Stimulated activated CD8-positive, alpha-beta memory T cell treated with anti-CD3 and anti-CD28 coated beads, Interleukin-7, amount 100 ng/mL, for 24 hours (primary cell): ENCODE measurements around the gene ENO2.
A peak's percentile ranks its signal among the peaks of the same experiment; 100 is the strongest.

ENCODE experiments used
- DNase-seq: peaks from one replicate; pipeline ENCODE4 v3.0.0-alpha.2; 2020; ENCODE audit warnings: low read depth

The ENO2 gene

DNA sequence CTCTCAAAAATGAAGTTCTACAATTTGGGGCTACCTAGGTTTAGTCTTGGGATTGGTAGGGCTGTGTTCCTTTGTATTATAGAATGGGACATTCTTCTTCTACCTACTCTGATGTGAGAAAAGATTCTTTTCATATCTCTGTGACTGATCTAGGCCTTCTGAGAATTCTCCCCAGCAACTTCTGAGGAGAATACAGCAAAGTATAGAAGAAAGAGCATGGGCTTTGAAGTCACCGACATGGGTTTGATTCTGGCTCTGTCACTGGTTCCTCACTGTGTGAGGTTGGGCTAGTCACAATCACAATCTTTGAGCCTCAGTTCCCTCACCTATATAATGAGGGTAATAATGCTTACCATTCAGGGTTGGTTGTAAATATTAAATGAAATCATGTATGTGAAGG is 18.4 kb downstream of the ENO2 start:
- no peak for DNase-seq

DNA sequence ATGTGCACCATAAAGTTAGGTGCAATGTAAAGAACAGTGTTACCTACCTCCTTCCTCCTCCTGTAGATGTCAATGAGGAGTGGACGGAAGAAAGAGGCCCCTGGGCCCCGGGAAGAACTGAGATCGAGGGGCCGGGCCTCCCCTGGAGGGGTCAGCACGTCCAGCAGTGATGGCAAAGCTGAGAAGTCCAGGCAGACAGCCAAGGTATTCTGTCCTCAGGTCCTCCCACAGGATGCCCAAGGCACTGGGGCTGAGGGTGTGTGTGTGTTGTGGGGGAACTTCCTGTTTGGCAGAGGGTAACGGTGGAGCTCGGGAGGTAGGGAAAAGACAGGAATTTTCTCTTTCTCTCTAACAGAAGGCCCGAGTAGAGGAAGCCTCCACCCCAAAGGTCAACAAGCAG is 19.7 kb downstream of the ENO2 start:
- no peak for DNase-seq

DNA sequence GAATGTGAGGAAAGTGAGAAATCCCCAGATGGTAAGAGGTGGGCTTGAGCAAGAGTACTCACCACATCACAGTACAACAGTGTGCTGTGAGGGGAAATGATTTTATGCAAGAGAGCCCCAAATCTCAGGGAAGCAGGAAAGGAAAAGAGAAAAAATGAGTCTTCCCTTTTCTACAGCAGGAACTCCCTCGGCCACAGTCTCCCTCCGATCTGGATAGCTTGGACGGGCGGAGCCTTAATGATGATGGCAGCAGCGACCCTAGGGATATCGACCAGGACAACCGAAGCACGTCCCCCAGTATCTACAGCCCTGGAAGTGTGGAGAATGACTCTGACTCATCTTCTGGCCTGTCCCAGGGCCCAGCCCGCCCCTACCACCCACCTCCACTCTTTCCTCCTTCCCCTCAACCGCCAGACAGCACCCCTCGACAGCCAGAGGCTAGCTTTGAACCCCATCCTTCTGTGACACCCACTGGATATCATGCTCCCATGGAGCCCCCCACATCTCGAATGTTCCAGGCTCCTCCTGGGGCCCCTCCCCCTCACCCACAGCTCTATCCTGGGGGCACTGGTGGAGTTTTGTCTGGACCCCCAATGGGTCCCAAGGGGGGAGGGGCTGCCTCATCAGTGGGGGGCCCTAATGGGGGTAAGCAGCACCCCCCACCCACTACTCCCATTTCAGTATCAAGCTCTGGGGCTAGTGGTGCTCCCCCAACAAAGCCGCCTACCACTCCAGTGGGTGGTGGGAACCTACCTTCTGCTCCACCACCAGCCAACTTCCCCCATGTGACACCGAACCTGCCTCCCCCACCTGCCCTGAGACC is 21.2 kb downstream of the ENO2 start:
- no peak for DNase-seq

DNA sequence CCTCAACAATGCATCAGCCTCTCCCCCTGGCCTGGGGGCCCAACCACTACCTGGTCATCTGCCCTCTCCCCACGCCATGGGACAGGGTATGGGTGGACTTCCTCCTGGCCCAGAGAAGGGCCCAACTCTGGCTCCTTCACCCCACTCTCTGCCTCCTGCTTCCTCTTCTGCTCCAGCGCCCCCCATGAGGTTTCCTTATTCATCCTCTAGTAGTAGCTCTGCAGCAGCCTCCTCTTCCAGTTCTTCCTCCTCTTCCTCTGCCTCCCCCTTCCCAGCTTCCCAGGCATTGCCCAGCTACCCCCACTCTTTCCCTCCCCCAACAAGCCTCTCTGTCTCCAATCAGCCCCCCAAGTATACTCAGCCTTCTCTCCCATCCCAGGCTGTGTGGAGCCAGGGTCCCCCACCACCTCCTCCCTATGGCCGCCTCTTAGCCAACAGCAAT is 21.8 kb downstream of the ENO2 start:
- DNase-seq: no peak

DNA sequence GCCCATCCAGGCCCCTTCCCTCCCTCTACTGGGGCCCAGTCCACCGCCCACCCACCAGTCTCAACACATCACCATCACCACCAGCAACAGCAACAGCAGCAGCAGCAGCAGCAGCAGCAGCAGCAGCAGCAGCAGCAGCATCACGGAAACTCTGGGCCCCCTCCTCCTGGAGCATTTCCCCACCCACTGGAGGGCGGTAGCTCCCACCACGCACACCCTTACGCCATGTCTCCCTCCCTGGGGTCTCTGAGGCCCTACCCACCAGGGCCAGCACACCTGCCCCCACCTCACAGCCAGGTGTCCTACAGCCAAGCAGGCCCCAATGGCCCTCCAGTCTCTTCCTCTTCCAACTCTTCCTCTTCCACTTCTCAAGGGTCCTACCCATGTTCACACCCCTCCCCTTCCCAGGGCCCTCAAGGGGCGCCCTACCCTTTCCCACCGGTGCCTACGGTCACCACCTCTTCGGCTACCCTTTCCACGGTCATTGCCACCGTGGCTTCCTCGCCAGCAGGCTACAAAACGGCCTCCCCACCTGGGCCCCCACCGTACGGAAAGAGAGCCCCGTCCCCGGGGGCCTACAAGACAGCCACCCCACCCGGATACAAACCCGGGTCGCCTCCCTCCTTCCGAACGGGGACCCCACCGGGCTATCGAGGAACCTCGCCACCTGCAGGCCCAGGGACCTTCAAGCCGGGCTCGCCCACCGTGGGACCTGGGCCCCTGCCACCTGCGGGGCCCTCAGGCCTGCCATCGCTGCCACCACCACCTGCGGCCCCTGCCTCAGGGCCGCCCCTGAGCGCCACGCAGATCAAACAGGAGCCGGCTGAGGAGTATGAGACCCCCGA is 22.5 kb downstream of the ENO2 start:
- no peak for DNase-seq

DNA sequence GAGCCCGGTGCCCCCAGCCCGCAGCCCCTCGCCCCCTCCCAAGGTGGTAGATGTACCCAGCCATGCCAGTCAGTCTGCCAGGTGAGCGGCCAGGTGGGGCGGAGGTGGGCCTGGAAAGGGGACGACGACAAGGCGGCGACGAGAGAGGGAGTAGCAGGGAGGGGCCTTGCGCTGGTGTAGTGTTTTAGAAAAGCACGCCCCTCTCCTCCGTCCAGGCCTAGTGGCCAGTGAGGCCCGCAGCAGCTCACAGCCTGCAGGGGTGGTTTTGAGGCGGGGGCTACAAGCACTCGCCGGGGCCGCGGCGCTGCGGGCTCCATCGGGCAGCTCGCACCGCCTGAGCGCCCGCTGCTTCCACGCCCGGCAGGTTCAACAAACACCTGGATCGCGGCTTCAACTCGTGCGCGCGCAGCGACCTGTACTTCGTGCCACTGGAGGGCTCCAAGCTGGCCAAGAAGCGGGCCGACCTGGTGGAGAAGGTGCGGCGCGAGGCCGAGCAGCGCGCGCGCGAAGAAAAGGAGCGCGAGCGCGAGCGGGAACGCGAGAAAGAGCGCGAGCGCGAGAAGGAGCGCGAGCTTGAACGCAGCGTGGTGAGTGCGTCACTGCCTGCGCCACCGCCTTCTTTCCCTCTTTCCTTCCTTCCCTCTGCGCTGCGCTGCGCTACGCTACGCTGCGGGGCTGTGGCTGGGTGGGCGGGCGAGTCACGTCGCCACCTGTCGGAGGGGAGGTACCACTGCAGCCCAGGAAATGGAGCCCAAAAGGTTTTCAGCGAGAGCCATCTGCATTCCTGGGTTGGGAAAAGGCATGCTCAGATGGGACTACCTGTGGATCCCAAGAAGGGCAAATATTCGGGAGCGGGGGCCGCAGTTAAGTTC is 23.3 kb downstream of the ENO2 start:
- DNase-seq: peak; percentile 81

DNA sequence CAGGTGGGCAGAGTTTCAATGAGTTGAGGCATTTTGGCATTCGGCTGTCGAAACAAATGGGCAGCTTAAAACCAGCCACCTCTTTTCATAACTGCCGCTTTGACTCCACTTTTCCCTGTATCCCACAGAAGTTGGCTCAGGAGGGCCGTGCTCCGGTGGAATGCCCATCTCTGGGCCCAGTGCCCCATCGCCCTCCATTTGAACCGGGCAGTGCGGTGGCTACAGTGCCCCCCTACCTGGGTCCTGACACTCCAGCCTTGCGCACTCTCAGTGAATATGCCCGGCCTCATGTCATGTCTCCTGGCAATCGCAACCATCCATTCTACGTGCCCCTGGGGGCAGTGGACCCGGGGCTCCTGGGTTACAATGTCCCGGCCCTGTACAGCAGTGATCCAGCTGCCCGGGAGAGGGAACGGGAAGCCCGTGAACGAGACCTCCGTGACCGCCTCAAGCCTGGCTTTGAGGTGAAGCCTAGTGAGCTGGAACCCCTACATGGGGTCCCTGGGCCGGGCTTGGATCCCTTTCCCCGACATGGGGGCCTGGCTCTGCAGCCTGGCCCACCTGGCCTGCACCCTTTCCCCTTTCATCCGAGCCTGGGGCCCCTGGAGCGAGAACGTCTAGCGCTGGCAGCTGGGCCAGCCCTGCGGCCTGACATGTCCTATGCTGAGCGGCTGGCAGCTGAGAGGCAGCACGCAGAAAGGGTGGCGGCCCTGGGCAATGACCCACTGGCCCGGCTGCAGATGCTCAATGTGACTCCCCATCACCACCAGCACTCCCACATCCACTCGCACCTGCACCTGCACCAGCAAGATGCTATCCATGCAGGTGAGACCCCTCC is 24.2 kb downstream of the ENO2 start:
- no peak for DNase-seq

DNA sequence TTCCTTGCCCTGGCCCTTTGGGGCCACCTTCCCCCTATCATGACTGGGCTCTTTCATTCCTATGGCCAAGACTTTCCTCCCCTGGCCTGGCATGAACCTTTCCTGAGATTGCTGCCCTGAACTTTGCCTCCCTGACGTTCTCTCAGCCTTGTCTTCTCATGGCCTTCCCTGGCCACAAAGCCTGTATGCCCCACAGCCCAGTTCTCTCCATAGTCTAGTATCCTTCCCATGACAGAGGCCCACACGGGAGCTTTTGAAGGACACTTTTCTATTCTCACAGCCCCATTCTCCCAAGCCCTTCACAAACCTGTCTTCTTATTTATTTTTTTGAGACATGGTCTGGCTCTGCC is 24.8 kb downstream of the ENO2 start:
- no peak for DNase-seq

DNA sequence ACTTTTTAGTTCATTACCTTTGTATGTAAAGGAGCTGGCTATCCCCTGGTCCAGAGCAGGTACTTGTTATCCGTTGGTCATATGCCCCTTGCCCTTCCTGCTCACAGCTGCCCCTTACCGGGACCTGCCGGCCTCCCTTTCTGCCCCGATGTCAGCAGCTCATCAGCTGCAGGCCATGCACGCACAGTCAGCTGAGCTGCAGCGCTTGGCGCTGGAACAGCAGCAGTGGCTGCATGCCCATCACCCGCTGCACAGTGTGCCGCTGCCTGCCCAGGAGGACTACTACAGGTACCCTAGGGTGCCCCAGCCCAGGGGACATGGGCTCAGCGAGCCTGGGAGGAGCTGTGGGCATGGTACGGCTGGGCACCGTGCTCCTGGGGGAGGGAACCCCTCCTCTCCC is 26.9 kb downstream of the ENO2 start:
- DNase-seq: no peak

DNA sequence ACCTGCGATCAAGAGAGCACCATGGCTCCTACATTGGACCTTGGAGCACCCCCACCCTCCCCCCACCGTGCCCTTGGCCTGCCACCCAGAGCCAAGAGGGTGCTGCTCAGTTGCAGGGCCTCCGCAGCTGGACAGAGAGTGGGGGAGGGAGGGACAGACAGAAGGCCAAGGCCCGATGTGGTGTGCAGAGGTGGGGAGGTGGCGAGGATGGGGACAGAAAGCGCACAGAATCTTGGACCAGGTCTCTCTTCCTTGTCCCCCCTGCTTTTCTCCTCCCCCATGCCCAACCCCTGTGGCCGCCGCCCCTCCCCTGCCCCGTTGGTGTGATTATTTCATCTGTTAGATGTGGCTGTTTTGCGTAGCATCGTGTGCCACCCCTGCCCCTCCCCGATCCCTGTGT is 27.4 kb downstream of the ENO2 start:
- no peak for DNase-seq

DNA sequence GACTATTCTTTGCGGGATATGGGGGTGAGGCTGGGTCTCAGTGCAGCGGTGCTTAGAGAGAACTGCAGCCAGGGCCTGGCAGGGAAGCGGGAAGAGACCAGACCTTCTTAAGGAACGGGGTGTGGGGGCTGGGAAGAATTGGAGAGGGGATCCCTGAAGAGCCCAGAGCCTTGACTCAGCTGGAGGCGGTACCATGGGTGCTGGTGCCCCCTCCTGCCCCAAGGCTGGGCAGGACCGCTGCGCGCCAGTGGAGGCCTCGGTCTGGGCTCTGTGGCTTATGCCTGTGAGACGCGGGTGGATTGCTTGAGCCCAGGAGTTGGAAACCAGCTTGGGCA is 27.9 kb downstream of the ENO2 start:
- no peak for DNase-seq

DNA sequence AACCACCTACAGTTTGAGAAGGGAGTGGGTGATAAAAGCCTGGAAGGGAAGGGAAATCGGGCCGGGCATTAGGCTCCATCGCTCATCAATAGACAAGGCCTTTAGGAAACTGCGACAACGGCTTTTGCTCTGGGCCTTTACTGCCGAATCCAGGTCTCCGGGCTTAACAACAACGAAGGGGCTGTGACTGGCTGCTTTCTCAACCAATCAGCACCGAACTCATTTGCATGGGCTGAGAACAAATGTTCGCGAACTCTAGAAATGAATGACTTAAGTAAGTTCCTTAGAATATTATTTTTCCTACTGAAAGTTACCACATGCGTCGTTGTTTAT is 29.0 kb downstream of the ENO2 start:
- DNase-seq: no peak

DNA sequence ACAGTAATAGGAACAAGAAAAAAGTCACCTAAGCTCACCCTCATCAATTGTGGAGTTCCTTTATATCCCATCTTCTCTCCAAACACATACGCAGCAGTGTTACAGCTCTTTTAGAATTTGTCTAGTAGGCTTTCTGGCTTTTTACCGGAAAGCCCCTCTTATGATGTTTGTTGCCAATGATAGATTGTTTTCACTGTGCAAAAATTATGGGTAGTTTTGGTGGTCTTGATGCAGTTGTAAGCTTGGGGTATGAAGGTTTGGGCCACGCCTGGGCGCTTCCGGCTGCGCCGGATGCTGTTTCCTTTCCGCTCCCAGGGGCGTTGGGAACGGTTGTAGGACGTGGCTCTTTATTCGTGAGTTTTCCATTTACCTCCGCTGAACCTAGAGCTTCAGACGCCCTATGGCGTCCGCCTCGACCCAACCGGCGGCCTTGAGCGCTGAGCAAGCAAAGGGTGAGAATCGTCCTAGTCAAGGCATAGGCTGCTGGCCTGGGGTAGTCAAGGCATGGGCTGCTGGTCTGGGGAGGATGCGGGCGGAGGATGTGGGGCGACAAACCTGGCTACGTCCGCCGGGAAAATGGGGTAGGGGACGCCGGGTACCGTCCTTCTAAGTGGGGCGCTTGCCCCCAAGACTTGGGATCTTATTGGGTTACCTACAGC is 29.5 kb downstream of the ENO2 start, which contains the start of the genes C12orf57 and RNU7-1:
Gene C12orf57 (plus strand): TSS at position 301 of the 659 bp plus-strand sequence. CDS start 100 bp downstream, at position 401.
Gene RNU7-1 (plus strand): TSS at position 95 of the 659 bp plus-strand sequence.
- no peak for DNase-seq

DNA sequence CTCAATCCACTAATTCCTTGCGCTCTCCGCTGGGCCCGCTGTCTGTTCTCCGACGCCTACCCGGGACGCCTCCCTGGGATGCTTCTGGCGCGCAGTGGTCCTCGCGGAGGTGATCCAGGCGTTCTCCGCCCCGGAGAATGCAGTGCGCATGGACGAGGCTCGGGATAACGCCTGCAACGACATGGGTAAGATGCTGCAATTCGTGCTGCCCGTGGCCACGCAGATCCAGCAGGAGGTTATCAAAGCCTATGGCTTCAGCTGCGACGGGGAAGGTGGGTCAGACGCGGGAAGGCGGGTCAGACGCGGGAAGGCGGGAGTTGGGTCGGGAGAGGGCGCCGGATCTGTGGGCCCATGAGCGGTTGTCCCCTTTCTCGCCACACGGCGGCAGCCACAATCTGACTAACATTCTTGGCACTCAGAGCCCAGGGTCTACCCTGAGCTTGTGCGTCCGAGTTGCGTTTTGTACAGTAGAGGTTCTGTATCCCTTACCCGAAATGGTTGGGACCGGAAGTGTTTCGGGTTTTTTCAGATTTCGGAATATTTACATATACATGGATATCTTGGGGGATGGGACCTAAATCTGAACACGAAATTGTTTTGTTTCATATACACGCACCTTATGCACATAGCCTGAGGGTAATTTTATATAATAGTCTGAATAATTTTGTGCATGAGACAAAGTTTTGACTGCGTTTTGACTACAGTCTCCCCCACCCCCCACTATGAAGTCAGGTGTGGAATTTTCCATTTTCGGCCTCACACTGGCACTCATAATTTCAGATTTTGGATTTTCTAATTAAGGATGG is 30.2 kb downstream of the ENO2 start:
- peak; percentile 67 for DNase-seq

DNA sequence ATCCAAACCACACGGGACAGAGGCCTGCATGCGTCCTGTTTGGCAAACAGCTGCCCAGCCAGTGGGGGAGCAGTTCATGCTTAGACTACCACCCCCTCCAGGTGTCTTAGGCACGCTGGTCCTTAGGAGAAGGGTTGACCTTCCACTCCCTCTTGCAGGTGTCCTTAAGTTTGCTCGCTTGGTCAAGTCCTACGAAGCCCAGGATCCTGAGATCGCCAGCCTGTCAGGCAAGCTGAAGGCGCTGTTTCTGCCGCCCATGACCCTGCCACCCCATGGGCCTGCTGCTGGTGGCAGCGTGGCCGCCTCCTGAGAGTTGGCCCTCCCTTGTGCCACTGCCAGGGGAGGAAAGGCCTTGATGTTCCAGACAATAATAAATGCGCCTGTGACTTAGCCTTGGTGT is 31.2 kb downstream of the ENO2 start:
- DNase-seq: no peak

DNA sequence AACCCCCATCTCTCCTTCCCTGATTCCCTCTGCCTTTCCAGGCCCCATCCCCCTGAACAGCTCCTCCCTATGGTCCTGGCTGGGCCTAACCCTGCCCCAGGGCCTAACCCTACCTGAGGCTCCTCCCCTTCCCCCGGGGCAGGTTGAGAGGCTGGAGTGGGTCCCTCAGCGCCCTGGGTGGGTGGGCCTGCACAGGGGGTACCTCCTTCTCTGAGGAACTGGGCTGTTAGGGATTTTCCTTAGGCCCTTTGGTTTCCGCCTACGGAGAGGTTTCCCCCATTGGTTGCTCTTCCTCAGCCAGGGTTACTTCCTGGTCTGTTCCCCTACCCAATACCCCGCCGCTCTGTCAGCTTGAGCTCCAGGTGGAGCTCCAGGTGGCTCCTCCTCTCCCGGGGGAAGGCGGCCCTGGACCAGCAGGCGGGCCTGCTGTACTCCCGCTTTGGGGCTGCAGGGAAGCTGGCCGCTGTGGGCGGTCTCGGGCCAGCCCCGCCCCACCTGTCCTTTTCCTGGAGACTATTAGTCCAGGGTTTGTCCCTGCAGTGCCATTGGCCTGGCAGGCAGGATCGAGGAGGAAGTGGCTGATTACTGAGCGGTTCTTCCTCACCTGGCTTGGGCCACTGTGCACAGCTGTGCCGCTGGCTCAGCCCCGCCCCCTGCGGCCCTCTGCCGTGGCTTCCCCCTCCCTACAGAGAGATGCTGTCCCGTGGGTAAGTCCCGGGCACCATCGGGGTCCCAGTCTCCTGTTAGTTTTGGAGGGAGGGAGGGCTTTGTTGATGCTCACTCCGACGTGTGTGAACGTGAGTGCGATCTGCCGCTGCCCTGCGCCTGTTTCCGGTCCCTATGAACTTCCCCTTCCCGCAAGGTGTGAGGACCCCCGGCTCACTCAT is 31.9 kb downstream of the ENO2 start:
- no peak for DNase-seq

DNA sequence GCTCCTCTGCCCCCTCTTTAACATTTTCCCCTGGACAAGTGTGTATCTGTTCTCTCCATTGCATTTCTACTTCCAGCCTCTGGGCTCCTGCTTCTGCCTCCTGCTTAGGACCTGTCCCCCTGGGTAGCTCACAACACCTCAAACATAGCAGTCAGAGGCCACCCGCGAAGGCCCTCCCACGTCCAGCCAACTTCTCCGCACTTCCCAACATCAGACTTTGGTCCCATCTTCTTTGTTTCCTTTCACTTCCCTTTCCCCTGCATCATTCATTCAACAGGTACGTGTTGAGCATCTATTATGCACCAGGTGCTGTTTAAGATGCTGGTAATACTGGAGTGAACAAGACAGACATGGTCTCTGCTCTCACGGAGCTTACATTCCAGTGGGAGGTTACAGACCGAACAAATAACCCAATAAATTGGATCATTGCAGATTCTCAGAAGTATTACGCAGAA is 32.6 kb downstream of the ENO2 start:
- DNase-seq: no peak

DNA sequence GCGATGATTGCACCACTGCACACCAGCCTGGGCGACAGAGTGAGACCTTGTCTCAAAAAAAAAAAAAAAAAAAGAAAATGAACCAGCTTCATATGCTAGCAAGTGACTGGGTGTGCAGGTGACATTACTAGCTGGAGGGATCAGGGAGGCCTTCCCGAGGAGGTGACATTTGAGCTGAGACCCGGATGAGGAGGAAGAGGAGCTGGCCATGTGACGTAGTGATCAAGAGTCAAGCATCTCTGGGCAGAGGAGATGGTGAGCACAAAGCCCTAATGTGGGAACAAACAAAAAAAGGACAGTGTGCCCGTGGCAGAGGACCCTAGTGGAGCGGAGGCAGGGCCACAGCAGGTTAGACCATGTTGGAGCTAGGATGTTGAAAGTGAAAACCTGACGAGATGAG is 33.2 kb downstream of the ENO2 start:
- DNase-seq: no peak
